HS-5 (cell line): ENCODE measurements around the gene DNAH8.

Experiments used
- DNase-seq: peaks from one replicate; pipeline ENCODE4 v3.0.0-alpha.2; 2012; ENCODE audit warnings: low read depth

The DNAH8 gene

DNA sequence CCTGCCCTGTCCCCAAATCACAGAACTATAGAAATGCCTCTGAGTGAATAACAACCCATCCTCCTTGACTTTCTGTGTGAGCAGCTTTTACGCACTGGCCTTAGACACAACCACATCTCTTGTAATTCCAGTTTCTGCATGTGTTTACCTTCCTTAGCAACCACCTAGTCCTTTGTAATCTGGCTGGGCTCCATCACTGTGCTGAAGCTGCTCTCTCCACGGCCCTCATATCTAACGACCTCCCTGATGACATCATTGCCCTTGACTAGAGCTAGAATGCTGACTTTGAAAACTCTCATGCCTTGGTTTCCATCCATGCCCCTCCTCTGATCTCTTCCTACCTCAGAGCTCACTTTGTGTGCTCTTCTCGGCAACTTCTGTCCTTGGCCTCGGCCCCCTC lies 303.0 kb downstream of the DNAH8 start:
- DNase-seq = no peak

DNA sequence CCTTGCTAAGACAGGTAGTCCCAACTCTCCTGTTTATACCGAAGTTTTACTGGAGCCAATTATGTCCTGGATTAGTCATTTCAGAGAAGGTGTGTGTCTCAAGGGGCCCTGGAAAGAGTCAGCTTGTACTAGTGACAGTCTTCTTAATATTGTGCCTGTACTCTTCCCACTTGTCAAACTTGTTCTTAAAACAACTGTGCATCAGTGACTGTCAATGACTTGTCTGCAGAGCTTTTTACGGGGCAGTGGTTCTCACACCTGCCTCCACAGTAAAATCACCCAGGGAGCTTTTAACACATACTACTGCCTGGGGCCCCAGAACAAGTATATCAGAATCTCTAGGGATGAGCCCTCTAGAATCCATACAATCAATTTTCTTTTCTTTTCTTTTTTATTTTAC lies 305.0 kb downstream of the DNAH8 start:
- no peak for DNase-seq

DNA sequence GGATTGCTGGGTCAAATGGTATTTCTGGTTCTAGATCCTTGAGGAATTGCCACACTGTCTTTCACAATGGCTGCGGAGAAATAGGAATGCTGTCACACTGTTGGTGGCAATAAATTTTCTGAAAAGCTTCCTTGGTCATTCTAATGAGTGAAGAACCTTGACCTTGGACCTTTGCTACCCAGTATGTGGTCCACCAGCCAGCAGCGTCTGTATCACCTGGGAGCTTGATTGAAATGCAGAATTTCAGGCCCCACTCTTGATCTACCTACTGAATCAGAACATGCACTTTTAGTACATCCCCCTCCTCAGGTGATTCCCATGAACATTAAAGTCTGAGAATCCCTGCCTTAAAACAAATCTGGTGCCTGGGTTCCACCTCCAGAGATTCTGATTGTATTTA lies 305.9 kb downstream of the DNAH8 start:
- no peak for DNase-seq

DNA sequence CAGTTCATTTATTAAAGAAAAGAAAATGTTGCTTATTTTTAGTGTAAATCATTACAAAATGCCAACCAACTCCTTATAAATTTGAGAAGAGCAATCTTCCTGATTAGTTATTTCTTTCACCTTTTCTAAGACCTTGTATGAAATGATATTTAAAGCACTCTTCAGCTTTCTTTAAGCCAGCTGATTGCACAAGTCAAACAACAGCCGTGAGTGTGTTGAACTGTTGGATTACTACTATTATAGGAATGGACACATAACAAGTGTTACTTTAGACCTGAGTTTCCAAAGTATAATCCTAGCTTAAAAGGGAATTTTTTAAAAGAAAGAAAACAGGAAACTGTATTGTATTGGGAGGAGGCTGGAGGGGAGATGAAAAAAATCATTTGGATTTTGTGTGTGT lies 306.7 kb downstream of the DNAH8 start:
- no peak for DNase-seq

DNA sequence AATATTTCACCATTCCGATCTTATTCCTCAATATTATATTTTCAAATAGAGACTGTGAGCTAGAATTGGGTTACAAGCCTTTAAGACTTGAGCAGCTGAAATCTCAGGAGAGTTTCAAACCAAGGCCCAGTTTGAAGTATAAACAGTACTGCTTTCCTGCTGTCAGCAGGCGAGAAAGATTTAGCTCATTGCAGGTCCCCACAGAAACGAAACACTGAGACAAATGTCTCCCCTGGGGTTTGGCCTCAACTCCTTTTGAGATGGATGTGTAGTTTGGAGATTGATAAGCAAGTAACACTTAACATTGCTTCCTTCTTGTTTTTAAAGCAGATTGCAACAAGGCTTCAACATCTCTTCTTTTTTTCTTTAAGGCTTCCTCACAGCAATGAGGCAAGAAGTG lies 311.1 kb downstream of the DNAH8 start:
- DNase-seq = no peak

DNA sequence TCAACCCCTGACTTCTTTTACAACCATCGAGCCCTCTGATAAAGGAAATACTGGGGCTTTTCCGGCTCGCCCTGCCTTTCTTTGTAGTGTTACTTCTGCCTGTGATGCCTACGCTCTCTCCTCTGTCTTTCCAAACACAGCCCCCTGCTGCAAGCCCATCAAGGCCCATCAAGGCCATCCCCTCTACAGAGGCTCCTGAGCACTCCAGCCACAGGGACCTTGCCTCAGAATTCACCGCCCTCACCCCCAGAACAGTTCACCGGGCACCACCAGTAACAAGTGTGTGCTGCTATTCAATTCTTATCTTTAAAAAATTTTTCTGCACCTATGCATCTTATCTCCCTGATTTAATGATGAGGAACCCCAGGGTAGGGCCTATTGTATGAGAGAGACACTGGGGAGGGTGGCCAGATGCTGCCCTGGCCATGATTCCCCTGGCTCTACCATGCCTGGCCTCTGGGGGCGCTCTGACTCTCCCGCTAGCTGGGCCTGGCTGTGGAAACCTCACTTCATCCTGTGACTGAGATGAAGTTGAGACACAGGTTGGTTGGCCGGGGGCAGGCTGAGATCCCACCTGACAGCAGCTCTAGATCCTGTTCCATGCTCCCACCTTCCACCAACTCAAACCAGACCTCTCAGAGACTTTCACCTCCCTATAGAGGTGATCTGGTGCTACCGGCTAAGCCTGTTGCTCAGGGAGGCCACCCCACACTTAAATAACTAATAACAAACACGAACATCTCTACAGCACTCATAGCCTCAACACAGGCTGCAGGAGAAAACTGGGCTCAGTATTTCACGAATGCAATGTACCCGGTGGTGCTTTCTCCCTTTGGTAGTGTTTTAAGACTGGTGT lies 314.3 kb downstream of the DNAH8 start:
- DNase-seq = no peak

DNA sequence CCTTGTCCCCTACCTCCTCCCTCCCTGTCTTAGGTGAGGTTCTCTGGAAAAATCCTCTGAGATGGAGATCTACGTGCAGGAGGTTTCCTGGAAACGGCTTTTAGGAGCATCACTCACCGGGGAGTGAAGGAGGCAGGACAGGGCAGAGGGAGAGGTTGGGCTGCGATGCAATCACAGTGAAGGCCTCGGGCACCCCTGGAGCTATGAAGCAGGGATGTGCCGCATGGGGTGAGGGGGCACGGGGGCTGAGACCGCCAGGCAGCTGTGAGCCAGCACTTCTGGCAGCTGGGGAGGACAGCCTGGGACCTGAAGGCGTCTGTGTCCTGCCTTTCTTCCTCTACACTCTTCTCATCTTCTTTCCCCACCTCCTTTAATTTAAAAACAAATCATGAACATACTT lies 320.6 kb downstream of the DNAH8 start:
- DNase-seq = no peak

DNA sequence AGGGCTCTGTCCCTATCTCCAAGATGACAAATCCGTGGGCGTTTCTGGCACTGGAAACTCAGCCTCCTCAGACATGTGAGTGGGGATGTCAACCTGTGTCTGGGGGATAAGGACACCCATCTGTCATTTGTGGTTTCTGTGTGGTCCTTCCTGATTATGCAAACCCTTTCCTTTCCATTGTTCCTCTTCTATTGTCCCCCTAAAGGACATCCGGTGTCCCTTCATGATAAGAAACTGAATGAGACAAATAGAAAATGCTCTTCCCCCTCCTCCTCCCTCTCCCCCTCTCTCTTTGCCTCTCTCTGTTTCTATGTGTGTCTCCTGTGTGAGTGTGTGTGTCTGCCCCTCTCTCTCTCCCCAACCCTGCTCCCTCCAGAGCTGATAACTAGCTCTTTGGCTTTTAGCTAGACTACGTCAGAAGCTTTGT lies 322.0 kb downstream of the DNAH8 start:
- DNase-seq = no peak

DNA sequence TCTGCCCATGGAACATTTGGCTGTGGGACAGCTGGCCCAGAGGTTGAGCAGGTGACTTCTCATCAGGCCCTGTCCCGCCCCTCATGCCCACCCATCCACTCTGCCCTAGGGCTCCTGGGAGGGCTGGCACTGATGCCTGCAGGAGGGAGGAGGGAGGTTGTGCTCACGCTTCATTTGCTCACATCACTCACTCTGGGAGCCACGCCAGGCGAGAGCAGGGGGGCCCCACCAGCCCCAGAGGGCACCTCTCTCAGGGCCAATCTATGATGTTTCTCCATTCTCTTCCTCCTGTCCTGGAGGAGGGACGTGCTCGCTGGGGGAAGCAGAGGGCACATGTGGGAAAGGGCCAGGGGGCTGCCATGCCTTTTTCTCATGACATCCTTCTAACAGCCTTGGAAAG lies 322.6 kb downstream of the DNAH8 start:
- DNase-seq = no peak

DNA sequence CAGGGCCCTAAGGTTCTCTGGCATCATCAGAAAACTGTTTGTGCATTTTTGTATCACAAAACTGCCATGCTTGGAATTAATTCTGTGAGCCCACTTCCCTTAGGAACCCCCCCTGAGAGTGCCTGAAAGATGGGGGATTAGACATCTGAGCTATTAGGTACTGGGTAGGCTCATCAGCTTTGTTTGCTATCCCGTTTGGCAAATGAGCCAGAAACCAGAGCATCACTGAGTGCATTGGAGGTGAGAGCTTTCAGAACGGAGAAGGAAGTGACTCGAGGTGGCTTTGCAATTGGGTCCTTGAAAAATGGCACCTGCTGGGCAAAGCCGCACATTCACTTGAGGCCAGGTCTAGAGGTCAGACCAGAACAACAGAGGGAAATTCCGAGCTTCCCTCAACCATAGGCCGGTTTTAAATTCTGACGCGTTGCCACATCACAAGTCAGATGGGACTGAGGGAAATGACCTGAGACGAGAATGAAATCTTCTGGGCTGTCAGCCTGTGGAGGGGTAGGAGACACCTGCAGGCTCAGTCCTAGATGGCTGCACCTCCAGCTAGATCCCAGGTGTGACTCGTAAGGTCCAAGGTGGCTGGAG lies 325.1 kb downstream of the DNAH8 start:
- DNase-seq = no peak

DNA sequence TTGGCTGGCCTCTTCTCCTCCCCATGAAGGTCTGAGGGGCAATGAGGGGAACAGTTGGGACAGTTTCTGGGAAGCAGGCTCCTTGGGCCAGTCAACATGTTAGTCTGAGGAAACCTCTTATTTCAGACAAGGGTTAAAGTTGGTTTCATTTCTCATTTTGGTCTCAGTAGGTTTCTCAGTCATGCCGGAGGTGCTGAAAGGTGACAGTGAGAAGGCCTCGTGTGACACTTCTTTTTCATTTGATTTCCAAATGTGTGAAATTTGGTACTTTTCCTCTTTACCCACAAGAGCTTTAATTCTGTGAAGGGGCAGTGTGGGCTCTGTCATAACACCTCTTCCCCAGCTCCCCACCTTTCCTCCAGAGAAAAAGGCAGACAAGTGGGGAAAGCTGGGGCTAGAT lies 326.0 kb downstream of the DNAH8 start:
- no peak for DNase-seq

DNA sequence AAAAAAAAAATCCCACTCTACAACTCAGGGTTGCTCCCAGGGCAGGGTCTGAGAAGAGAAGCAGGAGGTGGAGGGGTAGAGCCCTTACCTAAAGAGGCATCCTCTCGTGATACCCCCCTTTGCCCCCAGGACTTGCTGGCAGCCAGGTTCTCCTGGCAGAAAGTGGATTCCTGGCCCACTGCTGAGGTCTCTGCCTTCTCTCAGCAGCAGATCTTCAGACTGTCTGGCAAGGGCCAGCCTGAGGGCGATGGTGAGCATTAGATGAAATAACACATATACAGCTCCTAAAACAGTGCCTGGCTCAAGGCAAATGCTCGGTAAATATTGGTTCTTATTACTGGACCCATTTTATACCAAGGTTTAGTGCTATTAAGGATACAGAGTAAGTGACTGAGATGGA lies 328.7 kb downstream of the DNAH8 start:
- DNase-seq = no peak

DNA sequence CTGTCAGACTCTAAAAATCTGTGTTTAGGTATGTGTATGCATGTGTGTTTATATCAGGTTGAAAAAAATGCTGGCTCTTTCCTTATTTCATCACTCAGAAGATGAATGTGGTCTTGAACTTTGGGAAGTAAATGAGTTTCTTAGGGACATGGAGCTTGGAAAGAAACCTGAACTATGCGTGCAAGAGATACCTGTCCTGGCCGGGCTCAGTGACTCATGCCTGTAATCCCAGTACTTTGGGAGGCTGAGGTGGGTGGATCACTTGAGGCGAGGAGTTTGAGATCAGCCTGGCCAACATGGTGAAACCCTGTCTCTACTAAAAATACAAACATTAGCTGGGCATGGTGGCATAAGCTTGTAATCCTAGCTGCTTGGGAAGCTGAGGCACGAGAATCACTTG lies 329.1 kb downstream of the DNAH8 start:
- DNase-seq = no peak

DNA sequence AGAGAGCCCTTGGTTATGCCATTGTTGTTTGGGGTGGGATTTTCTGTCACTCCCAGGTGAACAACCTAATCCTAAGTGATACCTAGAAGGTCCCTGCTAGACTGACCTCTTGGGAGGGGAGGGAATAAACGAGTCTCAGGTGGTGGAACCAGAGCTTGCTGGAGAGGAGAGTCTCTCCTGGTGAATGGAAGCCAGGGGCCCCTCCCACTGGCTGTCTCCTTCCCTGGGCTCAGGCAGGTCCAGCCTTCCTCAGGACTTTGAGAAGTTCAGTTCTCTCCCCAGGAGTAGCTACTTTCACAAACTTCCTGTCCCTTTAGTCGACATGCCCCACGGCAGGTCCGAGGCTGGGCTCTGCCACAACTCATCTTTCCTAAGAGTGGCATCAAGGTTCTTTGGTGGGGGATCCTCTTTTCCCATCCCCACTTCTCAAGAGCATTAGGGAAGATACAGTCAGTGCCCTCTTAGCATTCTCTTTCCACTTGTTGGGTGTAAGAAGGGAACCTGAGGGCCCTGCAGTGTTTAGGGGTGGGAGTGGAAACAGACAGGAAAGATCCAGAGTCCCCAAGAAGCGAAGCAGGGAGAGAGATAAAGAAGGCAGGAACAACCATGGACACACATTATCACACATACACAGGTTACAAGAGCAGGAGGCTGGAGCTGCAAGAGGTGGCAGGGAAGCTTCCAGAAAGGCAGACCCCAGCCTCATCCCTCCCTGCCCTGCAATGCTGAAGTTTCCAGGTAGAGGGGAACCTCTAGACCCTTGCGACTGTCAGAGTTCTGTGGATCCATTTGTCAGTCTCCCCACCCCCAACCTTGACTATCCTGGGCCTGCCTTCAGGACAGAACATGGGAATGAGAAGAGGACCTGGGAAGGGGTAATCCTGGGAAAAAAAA lies 332.6 kb downstream of the DNAH8 start:
- no peak for DNase-seq

DNA sequence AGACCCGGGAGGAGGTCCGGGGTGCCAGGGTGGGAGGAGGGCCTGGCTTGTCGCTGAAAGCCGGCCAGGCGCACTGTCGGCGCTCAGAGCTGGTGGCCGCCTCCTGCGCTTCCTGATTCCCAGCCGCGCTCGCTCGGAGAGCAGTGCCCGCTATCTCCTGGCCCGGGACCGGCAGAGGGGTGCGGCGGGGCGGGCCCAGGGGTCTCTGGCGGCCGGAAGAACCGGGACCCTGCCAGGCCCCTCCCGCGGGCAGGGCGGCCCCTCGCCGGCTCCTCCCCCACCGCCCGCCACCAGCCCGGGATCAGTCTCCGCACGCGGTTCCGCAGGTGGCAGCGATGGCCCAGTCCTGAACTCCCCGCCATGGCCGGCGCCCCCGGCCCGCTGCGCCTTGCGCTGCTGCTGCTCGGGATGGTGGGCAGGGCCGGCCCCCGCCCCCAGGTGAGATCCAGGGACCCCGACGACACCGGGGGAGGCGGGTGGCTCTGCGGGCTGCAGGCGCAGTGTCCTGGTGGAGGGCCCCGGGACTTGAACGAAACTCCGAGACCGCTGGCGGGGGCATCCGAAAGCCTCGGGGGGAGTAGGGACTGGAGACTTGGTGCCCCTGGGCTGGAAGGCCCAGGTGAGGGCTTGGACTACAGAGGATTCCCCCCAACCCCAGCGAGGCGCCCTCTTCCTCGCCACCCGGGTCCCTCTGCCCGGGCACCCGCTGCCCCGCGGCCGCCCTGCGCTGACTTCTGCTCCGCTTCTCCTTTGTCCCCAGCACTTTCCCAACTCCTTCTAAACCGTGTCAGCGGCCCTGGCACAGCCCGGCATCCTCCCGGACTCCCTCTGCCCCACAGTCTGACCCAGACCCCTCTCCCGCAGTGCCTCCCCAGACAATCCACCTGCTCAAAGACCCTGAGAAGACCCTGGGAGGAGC lies 333.6 kb downstream of the DNAH8 start, which contains the start of gene GLP1R:
GLP1R (plus strand) TSS at position 301 of the 919 bp plus-strand sequence; CDS start at position 361, 60 bp downstream.
- DNase-seq = no peak

DNA sequence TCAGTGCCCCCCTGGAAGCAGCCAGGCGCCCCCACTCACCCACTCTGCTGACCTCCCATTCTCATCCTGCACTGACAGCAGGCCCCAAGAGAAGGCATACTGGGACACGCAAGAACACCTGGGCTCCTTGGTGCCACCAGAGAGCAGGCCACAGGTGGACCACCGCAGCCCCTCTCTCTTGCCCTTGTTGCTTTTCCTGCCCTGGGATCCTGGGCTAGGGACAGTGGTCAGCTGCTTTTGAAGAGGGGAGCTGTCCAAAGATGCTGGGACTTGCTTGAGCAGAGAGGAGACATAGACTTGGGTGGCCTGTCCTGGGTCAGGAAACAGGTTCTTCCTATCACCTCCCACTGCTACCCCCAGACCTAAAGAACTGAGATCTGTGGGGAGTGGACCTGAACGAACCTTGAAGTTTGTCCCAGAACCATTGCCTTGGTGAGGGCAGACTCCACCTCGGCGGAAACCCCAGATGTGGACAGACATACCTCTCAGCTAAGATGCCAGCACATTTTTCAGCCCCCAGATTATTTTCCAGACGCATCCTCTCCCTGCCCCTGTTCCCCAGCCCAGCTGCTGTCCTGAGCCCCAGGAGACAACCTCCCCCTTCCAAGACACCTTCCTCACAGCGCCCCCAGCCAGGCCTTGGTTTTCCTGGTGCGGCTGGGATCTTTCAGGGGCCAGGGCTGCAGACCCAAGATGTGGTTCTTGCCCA lies 334.6 kb downstream of the DNAH8 start:
- no peak for DNase-seq

DNA sequence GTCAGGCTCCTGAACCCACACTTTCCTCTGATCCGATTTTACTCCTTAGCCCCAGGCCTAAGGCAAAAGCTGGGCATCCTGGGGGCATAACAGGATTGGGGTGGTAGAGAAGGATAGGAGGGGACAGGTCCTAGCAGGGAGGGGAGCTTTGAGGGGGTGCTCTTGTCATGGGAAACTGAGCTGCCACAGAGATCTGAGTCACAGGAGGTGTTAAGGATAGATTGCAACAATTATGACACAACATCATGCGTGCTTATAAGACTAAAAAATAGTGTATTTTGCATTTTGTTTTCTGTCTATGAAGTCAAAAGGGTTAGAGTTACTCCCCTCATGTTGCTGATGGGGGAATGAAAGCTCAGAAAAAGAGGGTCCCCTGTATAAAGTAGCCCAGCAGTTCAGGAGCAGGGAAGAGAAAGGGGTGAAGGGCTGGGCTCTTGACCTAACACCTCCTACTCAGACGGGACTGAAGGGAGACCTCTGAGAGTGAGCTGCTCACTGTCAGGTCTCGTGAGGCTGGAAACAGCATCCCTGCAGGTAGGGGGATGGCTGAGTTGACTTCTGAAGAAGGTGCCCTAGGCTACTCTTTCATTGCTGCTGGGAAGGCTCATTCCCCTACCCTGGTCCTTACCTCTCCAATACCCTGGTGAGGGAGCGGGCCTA lies 335.5 kb downstream of the DNAH8 start:
- DNase-seq = no peak

DNA sequence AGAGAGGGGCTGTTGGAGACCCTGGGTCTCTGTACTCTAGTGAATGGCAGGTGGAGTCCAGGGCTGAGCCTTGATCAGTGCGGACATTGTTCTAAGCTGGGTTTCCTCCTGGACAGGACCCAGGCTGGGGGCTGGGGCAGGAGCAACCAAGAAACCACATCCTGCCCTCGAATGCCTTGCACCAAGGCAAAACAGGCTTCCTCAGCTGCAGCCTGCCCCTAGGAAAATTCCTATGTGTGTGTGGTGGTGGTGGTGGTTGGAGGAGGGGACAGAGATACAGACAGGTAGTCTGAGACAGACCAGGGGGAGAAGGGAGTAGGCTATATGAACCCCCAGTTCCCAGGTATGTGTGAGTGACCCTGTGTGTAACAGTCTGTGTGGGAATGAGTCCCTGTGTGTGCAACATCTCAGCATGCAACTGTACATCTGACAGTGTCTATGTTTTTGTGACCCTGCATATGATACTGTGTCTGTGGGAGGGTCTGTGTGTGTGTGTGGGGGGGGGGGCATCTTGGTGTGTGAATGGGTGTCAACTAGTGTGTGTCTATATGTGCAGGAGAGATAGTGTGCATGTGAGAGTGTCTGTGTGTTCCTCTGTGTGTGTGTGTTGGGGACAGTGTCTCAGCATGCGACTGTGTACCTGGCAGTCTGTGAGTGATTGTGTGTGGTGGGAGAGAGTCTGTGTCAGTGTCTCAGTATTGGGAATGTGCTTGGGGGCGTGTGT lies 336.4 kb downstream of the DNAH8 start:
- no peak for DNase-seq

DNA sequence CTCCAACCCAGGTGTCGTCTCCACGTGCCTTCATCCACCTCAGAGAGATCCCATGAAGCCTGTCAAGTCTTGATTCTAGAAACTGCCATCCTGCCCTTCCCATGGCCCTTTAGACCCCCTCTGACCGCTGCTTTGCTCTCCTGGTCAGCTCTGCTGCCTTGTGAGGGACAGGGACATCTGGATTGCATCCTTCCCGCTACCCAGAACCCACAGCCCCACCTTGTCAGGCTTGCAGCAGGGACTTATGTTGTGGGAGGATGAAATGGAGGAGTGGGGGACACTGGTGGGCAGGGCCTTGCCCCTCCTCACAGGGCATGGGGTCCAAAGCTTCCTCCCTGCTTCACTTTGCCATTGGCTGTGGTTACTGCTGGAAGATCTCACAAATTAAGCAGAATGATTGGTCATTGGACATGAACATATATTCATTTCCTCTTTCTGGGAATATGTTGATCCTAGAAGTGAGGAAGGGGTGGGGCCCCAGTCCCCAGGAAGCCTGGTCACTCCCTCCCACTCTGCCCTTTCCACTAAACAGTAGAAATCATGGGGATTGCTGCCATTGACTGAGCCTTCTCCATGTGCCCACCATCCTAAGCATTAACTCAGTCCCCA lies 338.0 kb downstream of the DNAH8 start:
- DNase-seq = no peak
